ENCODE measurements around the gene DSTYK. TPM values are rescaled to one million over a fixed set of nuclear protein-coding genes. Genes with fewer than 3 reads are reported as not detected.

The DSTYK gene
- total RNA-seq, 1 donor from 2014 or later: 15.4 TPM

DNA sequence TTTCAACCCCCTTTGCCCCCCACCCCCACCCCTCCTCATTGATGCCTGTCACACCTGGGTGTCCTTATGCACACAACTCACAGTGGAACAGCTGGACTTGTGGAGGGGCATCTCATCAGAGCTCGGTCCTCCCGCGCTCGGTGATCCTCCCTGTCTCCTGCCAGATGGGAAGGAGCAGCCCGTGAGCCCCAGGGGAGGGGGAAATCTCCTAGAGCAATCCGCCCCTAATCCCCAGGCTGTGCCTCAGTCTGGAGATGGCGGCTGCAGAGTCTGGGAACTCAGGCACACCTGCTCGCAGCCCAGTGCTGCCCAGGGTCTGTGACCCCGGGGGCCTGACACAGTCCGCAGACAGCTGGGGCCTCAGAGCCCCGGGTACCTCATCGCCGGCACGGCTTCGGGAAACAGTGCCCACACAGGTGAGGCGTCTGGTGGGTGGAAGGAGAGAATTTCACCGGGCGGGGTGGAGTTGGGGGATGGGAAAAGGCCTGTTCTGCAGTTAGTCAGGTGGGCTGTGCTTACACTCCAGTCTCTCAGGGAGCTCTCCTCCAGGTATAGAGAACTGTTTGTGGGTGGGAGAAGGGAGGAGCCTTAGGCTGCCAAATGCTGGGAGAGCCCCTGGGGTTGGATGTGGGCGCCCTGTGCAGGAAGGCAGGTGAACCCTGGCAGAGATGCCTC, 45.6 kb upstream of the DSTYK start:
- no peak overlapping the region for H3K27ac Mint-ChIP-seq (ENCODE audit: unreplicated experiment)
- FAIRE-seq: no peak
- Histone ChIP-seq H3K27me3 (ENCODE audit: insufficient read depth, low read length) (no peaks in the 10 kb centered on the region), H4K20me1 (ENCODE audit: insufficient read depth, low read length) (no peaks in the 10 kb centered on the region), H3K4me3 (ENCODE audit: insufficient read depth, low read depth, low read length) (no peak overlapping the region), H3K36me3 (ENCODE audit: insufficient read depth, low read length) (no peaks in the 10 kb centered on the region), H3K79me2 (ENCODE audit: insufficient read depth, low read length) (no peaks in the 10 kb centered on the region), H3K9ac (ENCODE audit: low read length) (no peak overlapping the region), H3K9me3 (ENCODE audit: insufficient read depth, low read depth, low read length) (no peaks in the 10 kb centered on the region), H3K4me2 (ENCODE audit: low read length) (no peak overlapping the region), H3K27ac (ENCODE audit: low read depth, low read length) (no peak overlapping the region), H3K4me1 (ENCODE audit: insufficient read depth, low read length) (peaks cover 20% of the 10 kb centered on the region), H2AFZ (ENCODE audit: low read depth, low read length) (no peak overlapping the region)
- no peak for DNase-seq (ENCODE audit: low read depth)
- peaks cover 5% of the 10 kb centered on the region for H3K36me3 Mint-ChIP-seq (ENCODE audit: low read depth, unreplicated experiment)
- TF ChIP-seq EZH2 (IDR thresholded peaks at IDR 0.05; ENCODE audit: insufficient read depth, low read length): no peak
- TF ChIP-seq, protein P1, sequence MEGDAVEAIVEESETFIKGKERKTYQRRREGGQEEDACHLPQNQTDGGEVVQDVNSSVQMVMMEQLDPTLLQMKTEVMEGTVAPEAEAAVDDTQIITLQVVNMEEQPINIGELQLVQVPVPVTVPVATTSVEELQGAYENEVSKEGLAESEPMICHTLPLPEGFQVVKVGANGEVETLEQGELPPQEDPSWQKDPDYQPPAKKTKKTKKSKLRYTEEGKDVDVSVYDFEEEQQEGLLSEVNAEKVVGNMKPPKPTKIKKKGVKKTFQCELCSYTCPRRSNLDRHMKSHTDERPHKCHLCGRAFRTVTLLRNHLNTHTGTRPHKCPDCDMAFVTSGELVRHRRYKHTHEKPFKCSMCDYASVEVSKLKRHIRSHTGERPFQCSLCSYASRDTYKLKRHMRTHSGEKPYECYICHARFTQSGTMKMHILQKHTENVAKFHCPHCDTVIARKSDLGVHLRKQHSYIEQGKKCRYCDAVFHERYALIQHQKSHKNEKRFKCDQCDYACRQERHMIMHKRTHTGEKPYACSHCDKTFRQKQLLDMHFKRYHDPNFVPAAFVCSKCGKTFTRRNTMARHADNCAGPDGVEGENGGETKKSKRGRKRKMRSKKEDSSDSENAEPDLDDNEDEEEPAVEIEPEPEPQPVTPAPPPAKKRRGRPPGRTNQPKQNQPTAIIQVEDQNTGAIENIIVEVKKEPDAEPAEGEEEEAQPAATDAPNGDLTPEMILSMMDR (IDR thresholded peaks at IDR 0.05; ENCODE audit: insufficient read depth, low read depth, low read length): no peak
- no peaks in the 10 kb centered on the region for H3K9me3 Mint-ChIP-seq (ENCODE audit: unreplicated experiment)
- H3K4me3 Mint-ChIP-seq (ENCODE audit: unreplicated experiment): no peak overlapping the region
- H3K4me1 Mint-ChIP-seq (ENCODE audit: low read depth, unreplicated experiment): peaks cover 23% of the 10 kb centered on the region
- peaks cover 5% of the 10 kb centered on the region for H3K27me3 Mint-ChIP-seq (ENCODE audit: low read depth, unreplicated experiment)

- DNase-seq (ENCODE audit: low read depth): peak; percentile 54
- Histone ChIP-seq H3K4me1 (ENCODE audit: insufficient read depth, low read length) (peaks cover 11% of the 10 kb centered on the region), H3K4me2 (ENCODE audit: low read length) (no peak overlapping the region), H3K79me2 (ENCODE audit: insufficient read depth, low read length) (no peaks in the 10 kb centered on the region), H3K9ac (ENCODE audit: low read length) (no peak overlapping the region), H3K4me3 (ENCODE audit: insufficient read depth, low read depth, low read length) (no peak overlapping the region), H3K9me3 (ENCODE audit: insufficient read depth, low read depth, low read length) (no peaks in the 10 kb centered on the region), H3K36me3 (ENCODE audit: insufficient read depth, low read length) (no peaks in the 10 kb centered on the region), H4K20me1 (ENCODE audit: insufficient read depth, low read length) (no peaks in the 10 kb centered on the region), H3K27me3 (ENCODE audit: insufficient read depth, low read length) (no peaks in the 10 kb centered on the region), H3K27ac (ENCODE audit: low read depth, low read length) (no peak overlapping the region), H2AFZ (ENCODE audit: low read depth, low read length) (no peak overlapping the region)
- Mint-ChIP-seq H3K36me3 (ENCODE audit: low read depth, unreplicated experiment) (peaks cover 6% of the 10 kb centered on the region), H3K27ac (ENCODE audit: unreplicated experiment) (peak overlapping the region; percentile 6), H3K4me1 (ENCODE audit: low read depth, unreplicated experiment) (peaks cover 17% of the 10 kb centered on the region), H3K27me3 (ENCODE audit: low read depth, unreplicated experiment) (peaks cover 7% of the 10 kb centered on the region), H3K9me3 (ENCODE audit: unreplicated experiment) (no peaks in the 10 kb centered on the region), H3K4me3 (ENCODE audit: unreplicated experiment) (no peak overlapping the region)
- no peak for FAIRE-seq
- no peak for TF ChIP-seq EZH2 (IDR thresholded peaks at IDR 0.05; ENCODE audit: insufficient read depth, low read length)
- TF ChIP-seq, protein P1 (IDR thresholded peaks at IDR 0.05; ENCODE audit: insufficient read depth, low read depth, low read length): peak; percentile 98
Observed at GRCh38 chr1:205255941-205256780, 44.7 kb upstream of the DSTYK start.

Data from astrocyte (in vitro differentiated cells and primary cell).